ENCODE data around the gene GPC5. TPM values are rescaled to one million over a fixed set of nuclear protein-coding genes. Genes with fewer than 3 reads are reported as not detected.

Gene GPC5
- total RNA-seq, 4 donors from 2014 or later, result not detected

DNA sequence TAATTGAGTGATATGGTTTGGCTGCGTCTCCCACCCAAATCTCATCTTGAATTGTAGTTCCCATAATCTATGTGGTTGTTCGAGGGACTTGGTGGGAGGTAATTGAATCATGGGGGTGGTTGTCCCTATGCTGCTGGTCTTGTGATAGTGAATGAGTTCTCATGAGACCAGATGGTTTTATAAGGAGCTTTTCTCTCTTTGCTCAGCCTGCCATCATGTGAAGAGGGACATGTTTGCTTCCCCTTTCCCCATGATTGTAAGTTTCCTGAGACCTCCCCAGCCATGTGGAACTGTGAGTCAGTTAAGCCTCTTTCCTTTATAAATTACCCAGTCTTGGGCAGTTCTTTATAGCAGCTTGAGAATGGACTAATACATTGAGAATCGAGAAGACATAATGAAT lies 480.1 kb downstream of the GPC5 start:
- Histone ChIP-seq H3K27ac (no peak overlapping the region), H3K9me3 (no peaks in the 10 kb centered on the region), H3K27me3 (no peaks in the 10 kb centered on the region), H3K4me1 (no peaks in the 10 kb centered on the region), H3K36me3 (no peaks in the 10 kb centered on the region), H3K4me3 (no peak overlapping the region)
- DNase-seq (no peak), ATAC-seq (no peak)
- intact Hi-C loops (cut with DNase I; ENCODE audit: low total_unique reads) (no loop called here), in situ Hi-C loops (cut with MboI; ENCODE audit: low sequenced_read_pairs in 4 of 4) (no loop called here)
- TF ChIP-seq, protein P1, sequence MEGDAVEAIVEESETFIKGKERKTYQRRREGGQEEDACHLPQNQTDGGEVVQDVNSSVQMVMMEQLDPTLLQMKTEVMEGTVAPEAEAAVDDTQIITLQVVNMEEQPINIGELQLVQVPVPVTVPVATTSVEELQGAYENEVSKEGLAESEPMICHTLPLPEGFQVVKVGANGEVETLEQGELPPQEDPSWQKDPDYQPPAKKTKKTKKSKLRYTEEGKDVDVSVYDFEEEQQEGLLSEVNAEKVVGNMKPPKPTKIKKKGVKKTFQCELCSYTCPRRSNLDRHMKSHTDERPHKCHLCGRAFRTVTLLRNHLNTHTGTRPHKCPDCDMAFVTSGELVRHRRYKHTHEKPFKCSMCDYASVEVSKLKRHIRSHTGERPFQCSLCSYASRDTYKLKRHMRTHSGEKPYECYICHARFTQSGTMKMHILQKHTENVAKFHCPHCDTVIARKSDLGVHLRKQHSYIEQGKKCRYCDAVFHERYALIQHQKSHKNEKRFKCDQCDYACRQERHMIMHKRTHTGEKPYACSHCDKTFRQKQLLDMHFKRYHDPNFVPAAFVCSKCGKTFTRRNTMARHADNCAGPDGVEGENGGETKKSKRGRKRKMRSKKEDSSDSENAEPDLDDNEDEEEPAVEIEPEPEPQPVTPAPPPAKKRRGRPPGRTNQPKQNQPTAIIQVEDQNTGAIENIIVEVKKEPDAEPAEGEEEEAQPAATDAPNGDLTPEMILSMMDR (IDR thresholded peaks at IDR 0.05 in 4 of 5, conservative IDR thresholded peaks at IDR 0.05 in 1 of 5), result no peak
- no peak for TF ChIP-seq POLR2A (IDR thresholded peaks at IDR 0.05)

DNA sequence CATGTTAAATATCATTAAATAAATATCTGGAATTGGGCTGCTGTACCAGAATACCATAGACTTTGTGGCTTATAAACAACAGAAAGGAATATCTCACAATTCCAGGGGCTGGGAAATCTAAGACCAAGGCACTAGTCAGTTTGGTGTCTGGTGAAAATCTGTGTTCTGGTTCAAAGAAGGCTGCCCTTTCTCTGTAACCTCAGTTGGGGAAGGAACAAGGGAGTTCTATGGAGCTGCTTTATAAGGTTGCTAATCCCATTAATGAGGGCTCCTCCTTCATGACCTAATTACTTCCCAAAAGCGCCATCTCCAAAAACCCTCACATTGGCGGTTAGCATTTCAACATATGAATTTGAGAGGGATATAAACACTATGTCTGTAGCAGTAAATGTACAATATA lies 480.9 kb downstream of the GPC5 start:
- ATAC-seq, result no peak
- Histone ChIP-seq H3K27ac (no peak overlapping the region), H3K27me3 (no peaks in the 10 kb centered on the region), H3K4me1 (no peaks in the 10 kb centered on the region), H3K9me3 (no peaks in the 10 kb centered on the region), H3K36me3 (no peaks in the 10 kb centered on the region), H3K4me3 (no peak overlapping the region)
- no peak for DNase-seq
- intact Hi-C loops (cut with DNase I; ENCODE audit: low total_unique reads) (no loop called here), in situ Hi-C loops (cut with MboI; ENCODE audit: low sequenced_read_pairs in 4 of 4) (no loop called here)
- no peak for TF ChIP-seq POLR2A (IDR thresholded peaks at IDR 0.05)
- TF ChIP-seq, protein P1 (IDR thresholded peaks at IDR 0.05 in 4 of 5, conservative IDR thresholded peaks at IDR 0.05 in 1 of 5), result no peak

DNA sequence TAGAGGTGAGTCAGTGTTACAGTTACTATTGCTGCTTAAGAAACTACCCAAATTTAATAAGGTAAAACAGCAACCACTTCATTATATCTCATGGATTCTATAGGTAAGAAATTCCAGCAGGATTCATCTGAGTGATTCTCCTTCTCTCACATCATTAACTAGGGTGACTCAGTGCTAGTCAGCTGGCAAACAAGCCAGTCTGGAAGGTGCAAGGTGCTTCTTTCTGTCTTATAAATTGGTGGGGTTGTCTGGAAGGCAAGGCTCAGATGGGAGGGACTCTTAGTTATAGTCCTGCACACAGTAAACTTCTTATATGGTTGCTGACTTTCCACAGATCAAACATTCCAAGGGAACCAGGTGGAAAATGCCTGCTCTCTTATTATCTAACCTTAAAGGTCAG lies 484.5 kb downstream of the GPC5 start:
- H3K27ac ChIP-seq, result no peak overlapping the region
- no peak overlapping the region for H3K4me3 ChIP-seq
- no peak for DNase-seq
- H3K36me3 ChIP-seq, result no peaks in the 10 kb centered on the region
- H3K4me1 ChIP-seq, result no peaks in the 10 kb centered on the region
- H3K27me3 ChIP-seq, result no peaks in the 10 kb centered on the region
- in situ Hi-C loops (cut with MboI; ENCODE audit: low sequenced_read_pairs in 4 of 4) (no loop called here), intact Hi-C loops (cut with DNase I; ENCODE audit: low total_unique reads) (no loop called here)
- TF ChIP-seq, protein P1 (IDR thresholded peaks at IDR 0.05 in 4 of 5, conservative IDR thresholded peaks at IDR 0.05 in 1 of 5), result no peak
- no peak for TF ChIP-seq POLR2A (IDR thresholded peaks at IDR 0.05)
- no peaks in the 10 kb centered on the region for H3K9me3 ChIP-seq
- ATAC-seq, result no peak

DNA sequence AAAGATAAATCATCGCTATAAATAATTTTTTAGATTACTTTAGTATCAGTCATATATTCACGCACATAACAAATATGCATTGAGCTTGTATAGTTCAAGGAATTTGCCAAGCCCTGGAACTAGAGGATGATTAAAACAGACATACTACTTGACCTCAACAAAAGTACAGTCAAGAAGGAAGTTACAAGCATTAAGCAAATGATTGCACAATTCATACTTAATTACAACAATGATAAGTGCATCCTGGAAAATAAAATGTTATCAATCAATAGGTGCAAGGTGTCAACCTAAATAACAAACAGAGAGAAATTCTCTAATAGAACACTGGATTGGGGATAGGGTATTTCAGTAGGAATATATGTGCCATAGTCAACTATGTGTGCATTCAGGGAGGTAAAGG lies 491.2 kb downstream of the GPC5 start:
- Histone ChIP-seq H3K9me3 (no peaks in the 10 kb centered on the region), H3K4me3 (no peak overlapping the region), H3K27ac (no peak overlapping the region), H3K27me3 (no peaks in the 10 kb centered on the region), H3K36me3 (no peaks in the 10 kb centered on the region), H3K4me1 (no peaks in the 10 kb centered on the region)
- in situ Hi-C loops (cut with MboI; ENCODE audit: low sequenced_read_pairs in 4 of 4), result no loop called here
- DNase-seq, result no peak
- ATAC-seq, result no peak
- TF ChIP-seq POLR2A (IDR thresholded peaks at IDR 0.05), result no peak
- TF ChIP-seq, protein P1 (IDR thresholded peaks at IDR 0.05 in 4 of 5, conservative IDR thresholded peaks at IDR 0.05 in 1 of 5), result no peak
- intact Hi-C loops (cut with DNase I; ENCODE audit: low total_unique reads), result no loop called here

DNA sequence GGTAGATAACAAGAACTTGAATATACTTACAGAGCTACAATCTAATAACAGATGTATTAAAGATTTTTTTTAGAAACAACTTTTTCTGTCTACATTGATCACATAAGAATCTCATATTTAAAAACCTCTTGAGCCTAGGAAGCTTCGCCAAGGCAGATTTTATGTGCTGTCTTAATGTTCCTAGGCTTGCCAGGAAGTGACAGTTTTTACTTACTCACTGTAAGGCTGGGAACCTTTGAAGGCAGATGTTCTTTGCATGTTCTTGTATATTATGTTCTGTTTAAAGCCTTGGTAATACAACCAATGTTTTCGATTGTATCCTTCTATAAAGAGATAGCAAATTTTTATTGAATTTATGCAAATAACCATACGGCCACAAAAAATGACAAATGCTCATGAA lies 492.7 kb downstream of the GPC5 start:
- no peak overlapping the region for H3K4me3 ChIP-seq
- no peaks in the 10 kb centered on the region for H3K36me3 ChIP-seq
- intact Hi-C loops (cut with DNase I; ENCODE audit: low total_unique reads) (no loop called here), in situ Hi-C loops (cut with MboI; ENCODE audit: low sequenced_read_pairs in 4 of 4) (no loop called here)
- no peak overlapping the region for H3K27ac ChIP-seq
- no peaks in the 10 kb centered on the region for H3K27me3 ChIP-seq
- H3K9me3 ChIP-seq, result no peaks in the 10 kb centered on the region
- no peak for DNase-seq
- TF ChIP-seq POLR2A (IDR thresholded peaks at IDR 0.05), result no peak
- TF ChIP-seq, protein P1 (IDR thresholded peaks at IDR 0.05 in 4 of 5, conservative IDR thresholded peaks at IDR 0.05 in 1 of 5), result no peak
- ATAC-seq, result no peak
- H3K4me1 ChIP-seq, result no peaks in the 10 kb centered on the region

Measured in gastrocnemius medialis (tissue), 4 donors.